GM10248 (cell line): ENCODE results near the gene FCER1G.
"Not testable (repeated sequence)": the region's sequence is repeated elsewhere in the genome, so short reads cannot be mapped to it uniquely, and the experiment has no call there.

ENCODE experiments used
- CTCF ChIA-PET: fragments of 300-600 bp; sonication (Branson Sonifier 250); formaldehyde crosslinking; extraction: SDS; loops from one replicate; lab custom pipeline; 2021; ENCODE audit warnings: antibody characterized with exemption; lab: Yijun Ruan, JAX
- POLR2A ChIA-PET: fragments of 350-650 bp; sonication (Branson Sonifier 250); formaldehyde crosslinking; extraction: SDS; loops from one replicate; lab custom pipeline; 2020; ENCODE audit warnings: antibody characterized with exemption; lab: Yijun Ruan, JAX
- DNase-seq: peaks from one replicate; pipeline ENCODE4 v3.0.0; 2012; ENCODE audit errors: extremely low spot score
- CTCF ChIP-seq: IDR thresholded peaks from 2 replicates; pipeline ENCODE4 v1.5.1; 2012; ENCODE audit warnings: mild to moderate bottlenecking, low read depth; ENCODE audit errors: extremely low read depth, missing control alignments, control extremely low read depth

The FCER1G gene

GRCh38 chr1:161218301-161219077 is 3.4 kb downstream of the FCER1G start:
- ChIA-PET POLR2A (no interaction called here), CTCF (interaction anchor here (0.7 to 14.0 kb wide), 10 partner anchors 5 to 163 kb away, joined by 3 to 248 read pairs (median 9); partner anchors contain the start of genes APOA2, CFAP126, FCER1G and NDUFS2)
- TF ChIP-seq CTCF: no peak
- no peak for DNase-seq

GRCh38 chr1:161219078-161219892 is 4.2 kb downstream of the FCER1G start:
- POLR2A ChIA-PET: no interaction called here
- DNase-seq: no peak
- CTCF ChIA-PET: interaction anchor here (0.7 to 14.0 kb wide), 12 partner anchors 5 to 162 kb away, joined by 3 to 248 read pairs (median 6); partner anchors contain the start of genes APOA2, CFAP126, FCER1G and NDUFS2
- no peak for TF ChIP-seq CTCF

- no peak for TF ChIP-seq CTCF
- POLR2A ChIA-PET: no interaction called here
- no peak for DNase-seq
- CTCF ChIA-PET: interaction anchor here (0.8 to 14.0 kb wide), 15 partner anchors 5 to 162 kb away, joined by 3 to 248 read pairs (median 5); partner anchors contain the start of genes APOA2, FCER1G, NDUFS2 and TOMM40L
Observed at GRCh38 chr1:161220002-161220401, 4.9 kb downstream of the FCER1G start.

- DNase-seq: no peak
- CTCF ChIA-PET: interaction anchor here (0.9 to 14.0 kb wide), 7 partner anchors 8 to 163 kb away, joined by 3 to 248 read pairs (median 11); partner anchors contain the start of gene FCER1G
- POLR2A ChIA-PET: no interaction called here
- TF ChIP-seq CTCF: no peak
Observed at GRCh38 chr1:161222175-161223019, 7.3 kb downstream of the FCER1G start.

GRCh38 chr1:161223805-161224694 is 9.0 kb downstream of the FCER1G start:
- no peak for TF ChIP-seq CTCF
- no peak for DNase-seq
- POLR2A ChIA-PET: no interaction called here
- CTCF ChIA-PET: interaction anchor here (1.1 to 14.0 kb wide), 8 partner anchors 7 to 162 kb away, joined by 3 to 248 read pairs (median 42); partner anchors contain the start of genes FCER1G and NDUFS2

GRCh38 chr1:161224695-161225087 is 9.6 kb downstream of the FCER1G start:
- CTCF ChIA-PET: interaction anchor here (0.9 to 14.0 kb wide), 10 partner anchors 11 to 226 kb away, joined by 3 to 248 read pairs (median 16); partner anchors contain the start of genes FCER1G, NDUFS2 and PCP4L1
- DNase-seq, POLR2A ChIA-PET: not testable (repeated sequence)
